Neuronal stem cell (in vitro differentiated cells): ENCODE measurements around the gene AUTS2.

ENCODE experiments used
- DNase-seq: peaks from one replicate; pipeline ENCODE4 v3.0.0-alpha.2; 2013; ENCODE audit warnings: low spot score
- H2AFZ ChIP-seq: one replicate; pipeline ENCODE4 v1.6.1; 2013; ENCODE audit warnings: mild to moderate bottlenecking, low read length, inconsistent platforms
- H2AK5ac ChIP-seq: 2 replicates; pipeline ENCODE4 v1.6.1; 2013; ENCODE audit warnings: low read depth, mild to moderate bottlenecking, inconsistent platforms, low read length, moderate library complexity, mixed read lengths
- H2BK120ac ChIP-seq: 2 replicates; pipeline ENCODE4 v1.6.1; 2013; ENCODE audit warnings: low read depth, mild to moderate bottlenecking, inconsistent platforms, low read length, moderate library complexity, mixed read lengths
- H2BK12ac ChIP-seq: one replicate; pipeline ENCODE4 v1.6.1; 2013; ENCODE audit warnings: low read length, inconsistent platforms
- H2BK15ac ChIP-seq: 2 replicates; pipeline ENCODE4 v1.6.1; 2013; ENCODE audit warnings: mild to moderate bottlenecking, low read length, inconsistent platforms, mixed read lengths
- H2BK5ac ChIP-seq: one replicate; pipeline ENCODE4 v1.6.1; 2013; ENCODE audit warnings: inconsistent platforms, mild to moderate bottlenecking, low read length, moderate library complexity
- H3K14ac ChIP-seq: one replicate; pipeline ENCODE4 v1.6.1; 2013; ENCODE audit warnings: low read length, inconsistent platforms
- H3K18ac ChIP-seq: 2 replicates; pipeline ENCODE4 v1.6.1; 2013; ENCODE audit warnings: low read length, inconsistent platforms
- H3K23ac ChIP-seq: 2 replicates; pipeline ENCODE4 v1.6.1; 2013; ENCODE audit warnings: low read depth, mild to moderate bottlenecking, mixed read lengths, low read length, inconsistent platforms; ENCODE audit not compliant: poor library complexity
- H3K27ac ChIP-seq: replicated peaks from 3 replicates; pipeline ENCODE4 v1.5.1; 2013; ENCODE audit warnings: low read length, inconsistent platforms
- H3K27me3 ChIP-seq, 3 experiments: 2 replicates each; pipeline ENCODE4 v1.6.1; 2013; ENCODE audit warnings: low read length in 3 of 3, mild to moderate bottlenecking in 2 of 3, inconsistent platforms in 1 of 3, low read depth in 1 of 3, mixed read lengths in 1 of 3, moderate library complexity in 1 of 3; ENCODE audit not compliant: control insufficient read depth in 3 of 3, insufficient read depth in 3 of 3
- H3K36me3 ChIP-seq, 2 donors: replicated peaks in 1 of 2; 2 replicates each; pipeline ENCODE4 v1.6.1; 2013; ENCODE audit warnings: low read length in 2 of 2; ENCODE audit not compliant: control insufficient read depth in 2 of 2, insufficient read depth in 2 of 2
- H3K4ac ChIP-seq: 2 replicates; pipeline ENCODE4 v1.6.1; 2013; ENCODE audit warnings: inconsistent platforms, mild to moderate bottlenecking, low read length, moderate library complexity
- H3K4me1 ChIP-seq, 2 donors: 1 replicate in 1 of 2; 2 replicates in 1 of 2; pipeline ENCODE4 v1.6.1; 2013; ENCODE audit warnings: low read length in 2 of 2, low read depth in 1 of 2; ENCODE audit not compliant: control insufficient read depth in 2 of 2, insufficient read depth in 1 of 2
- H3K4me2 ChIP-seq: one replicate; pipeline ENCODE4 v1.6.1; 2013; ENCODE audit warnings: mild to moderate bottlenecking, low read length, inconsistent platforms; ENCODE audit not compliant: insufficient read depth, poor library complexity, severe bottlenecking
- H3K4me3 ChIP-seq, 2 donors: 2 replicates each; pipeline ENCODE4 v1.5.1; 2013; ENCODE audit warnings: low read length in 2 of 2, mild to moderate bottlenecking in 2 of 2, inconsistent platforms in 1 of 2, moderate library complexity in 1 of 2
- H3K79me1 ChIP-seq: one replicate; pipeline ENCODE4 v1.6.1; 2013; ENCODE audit warnings: low read depth, mild to moderate bottlenecking, inconsistent platforms, low read length, moderate library complexity
- H3K9ac ChIP-seq: one replicate; pipeline ENCODE4 v1.6.1; 2013; ENCODE audit warnings: mild to moderate bottlenecking, low read depth, low read length, inconsistent platforms; ENCODE audit not compliant: poor library complexity
- H3K9me3 ChIP-seq, 2 donors: replicated peaks in 1 of 2; 2 replicates each; pipeline versions ENCODE3 to v1.6.1; 2013; ENCODE audit warnings: low read length in 2 of 2, mild to moderate bottlenecking in 2 of 2, inconsistent platforms in 1 of 2, low read depth in 1 of 2, mixed read lengths in 1 of 2, moderate library complexity in 1 of 2; ENCODE audit not compliant: control insufficient read depth in 2 of 2, insufficient read depth in 1 of 2
- H4K8ac ChIP-seq: one replicate; pipeline ENCODE4 v1.6.1; 2013; ENCODE audit warnings: low read depth, mild to moderate bottlenecking, inconsistent platforms, low read length, moderate library complexity
- H4K91ac ChIP-seq: one replicate; pipeline ENCODE4 v1.6.1; 2013; ENCODE audit warnings: low read length, low read depth, mild to moderate bottlenecking, inconsistent platforms; ENCODE audit not compliant: poor library complexity
- WGBS, 2 donors: extraction: QIAGEN DNeasy Blood & Tissue Kit; methylation state at CpG; one replicate each; pipeline ENCODE4 v1.1.7; 2013; ENCODE audit warnings: missing lambda C conversion rate in 2 of 2, mixed read lengths in 1 of 2; ENCODE audit not compliant: insufficient read length in 2 of 2, insufficient replicate concordance in 1 of 2; ENCODE audit errors: extremely low coverage in 2 of 2; 5-methylcytosine and 5-hydroxymethylcytosine counted together

The AUTS2 gene

GRCh38 chr7:70456719-70457118 is 858.4 kb downstream of the AUTS2 start:
- Histone ChIP-seq H3K18ac (peak overlapping the region; percentile 29), H2BK120ac (no peak overlapping the region), H3K4me3 (no peak overlapping the region), H2AK5ac (no peak overlapping the region), H3K4ac (no peak overlapping the region), H3K9ac (no peak overlapping the region), H2BK5ac (no peak overlapping the region), H3K27me3 (no peaks in the 10 kb centered on the region), H2BK15ac (no peak overlapping the region), H3K9me3 (peaks cover 0 to 2% of the 10 kb centered on the region in 2 donors), H3K4me2 (no peak overlapping the region), H2BK12ac (no peak overlapping the region), H2AFZ (no peak overlapping the region), H3K36me3 (no peaks in the 10 kb centered on the region), H3K23ac (no peak overlapping the region), H3K4me1 (peaks cover 11 to 32% of the 10 kb centered on the region in 2 donors), H4K91ac (no peak overlapping the region), H3K79me1 (no peaks in the 10 kb centered on the region), H4K8ac (no peak overlapping the region), H3K27ac (no peak overlapping the region), H3K14ac (no peak overlapping the region)
- no CpG with 5 or more reads among the region's 4 CpGs for WGBS, 2 donors
- DNase-seq, result no peak

GRCh38 chr7:70457482-70457881 is 859.2 kb downstream of the AUTS2 start:
- Histone ChIP-seq H3K27me3 (no peaks in the 10 kb centered on the region), H3K4me3 (no peak overlapping the region), H3K27ac (no peak overlapping the region)

GRCh38 chr7:70457883-70458680 is 859.8 kb downstream of the AUTS2 start:
- Histone ChIP-seq H3K27ac (no peak overlapping the region), H3K4me2 (no peak overlapping the region), H3K4me1 (peaks cover 11 to 32% of the 10 kb centered on the region in 2 donors), H2AFZ (peak overlapping the region; percentile 63), H4K8ac (no peak overlapping the region), H3K4ac (no peak overlapping the region), H2AK5ac (no peak overlapping the region), H2BK15ac (no peak overlapping the region), H3K36me3 (no peaks in the 10 kb centered on the region), H3K9me3 (peaks cover 0 to 2% of the 10 kb centered on the region in 2 donors), H3K4me3 (no peak overlapping the region), H2BK120ac (no peak overlapping the region), H2BK5ac (no peak overlapping the region), H2BK12ac (no peak overlapping the region), H3K14ac (no peak overlapping the region), H4K91ac (no peak overlapping the region), H3K9ac (no peak overlapping the region), H3K79me1 (no peaks in the 10 kb centered on the region), H3K23ac (no peak overlapping the region), H3K18ac (peak overlapping the region; percentile 66), H3K27me3 (no peaks in the 10 kb centered on the region)
- WGBS, 2 donors, result no CpG with 5 or more reads among the region's 8 CpGs
- DNase-seq, result no peak

More at GRCh38 chr7:70457482-70457881, 859.2 kb downstream of the AUTS2 start:
- Histone ChIP-seq H2BK12ac (no peak overlapping the region), H3K36me3 (no peaks in the 10 kb centered on the region), H2AK5ac (no peak overlapping the region), H3K9me3 (peaks cover 0 to 2% of the 10 kb centered on the region in 2 donors), H2BK15ac (no peak overlapping the region), H2BK5ac (no peak overlapping the region), H3K9ac (no peak overlapping the region), H4K91ac (no peak overlapping the region), H4K8ac (no peak overlapping the region), H3K18ac (no peak overlapping the region), H3K14ac (no peak overlapping the region), H3K79me1 (no peaks in the 10 kb centered on the region), H3K4me2 (no peak overlapping the region), H3K4ac (no peak overlapping the region), H2BK120ac (no peak overlapping the region), H3K23ac (no peak overlapping the region), H3K4me1 (peaks cover 11 to 32% of the 10 kb centered on the region in 2 donors), H2AFZ (peak overlapping the region; percentile 63)
- no CpG with 5 or more reads among the region's 3 CpGs for WGBS, 2 donors
- no peak for DNase-seq

GRCh38 chr7:70458745-70459144 is 860.5 kb downstream of the AUTS2 start:
- H3K4me2 ChIP-seq, result no peak overlapping the region
- peak overlapping the region; percentile 63 for H2AFZ ChIP-seq
- no peak overlapping the region for H3K4me3 ChIP-seq
- no peak overlapping the region for H2BK5ac ChIP-seq
- H2BK12ac ChIP-seq, result no peak overlapping the region
- peak overlapping the region; percentile 28 for H3K18ac ChIP-seq
- H4K91ac ChIP-seq, result no peak overlapping the region
- no peak for DNase-seq
- no peaks in the 10 kb centered on the region for H3K79me1 ChIP-seq
- H3K27me3 ChIP-seq, result no peaks in the 10 kb centered on the region
- no peak overlapping the region for H3K23ac ChIP-seq
- no peak overlapping the region for H2AK5ac ChIP-seq
- H3K14ac ChIP-seq, result no peak overlapping the region
- H3K4ac ChIP-seq, result no peak overlapping the region
- H4K8ac ChIP-seq, result no peak overlapping the region
- H2BK120ac ChIP-seq, result no peak overlapping the region
- H3K36me3 ChIP-seq, result no peaks in the 10 kb centered on the region
- H2BK15ac ChIP-seq, result no peak overlapping the region
- H3K9ac ChIP-seq, result no peak overlapping the region
- no CpG with 5 or more reads among the region's 8 CpGs for WGBS, 2 donors
- peaks cover 13 to 32% of the 10 kb centered on the region in 2 donors for H3K4me1 ChIP-seq
- no peak overlapping the region for H3K27ac ChIP-seq
- H3K9me3 ChIP-seq, result no peaks in the 10 kb centered on the region
